ENCODE measurements around the gene DLG2.

GRCh38 chr11:83538286-83538685, 2088.9 kb downstream of the DLG2 start:
- TF ChIP-seq CTCF (IDR thresholded peaks at IDR 0.05; ENCODE audit: low read depth, low read length) (no peak), EZH2phosphoT487 (IDR thresholded peaks at IDR 0.05; ENCODE audit: low read depth) (no peak)
